ENCODE measurements around the gene CDC25B.

CDC25B gene

DNA sequence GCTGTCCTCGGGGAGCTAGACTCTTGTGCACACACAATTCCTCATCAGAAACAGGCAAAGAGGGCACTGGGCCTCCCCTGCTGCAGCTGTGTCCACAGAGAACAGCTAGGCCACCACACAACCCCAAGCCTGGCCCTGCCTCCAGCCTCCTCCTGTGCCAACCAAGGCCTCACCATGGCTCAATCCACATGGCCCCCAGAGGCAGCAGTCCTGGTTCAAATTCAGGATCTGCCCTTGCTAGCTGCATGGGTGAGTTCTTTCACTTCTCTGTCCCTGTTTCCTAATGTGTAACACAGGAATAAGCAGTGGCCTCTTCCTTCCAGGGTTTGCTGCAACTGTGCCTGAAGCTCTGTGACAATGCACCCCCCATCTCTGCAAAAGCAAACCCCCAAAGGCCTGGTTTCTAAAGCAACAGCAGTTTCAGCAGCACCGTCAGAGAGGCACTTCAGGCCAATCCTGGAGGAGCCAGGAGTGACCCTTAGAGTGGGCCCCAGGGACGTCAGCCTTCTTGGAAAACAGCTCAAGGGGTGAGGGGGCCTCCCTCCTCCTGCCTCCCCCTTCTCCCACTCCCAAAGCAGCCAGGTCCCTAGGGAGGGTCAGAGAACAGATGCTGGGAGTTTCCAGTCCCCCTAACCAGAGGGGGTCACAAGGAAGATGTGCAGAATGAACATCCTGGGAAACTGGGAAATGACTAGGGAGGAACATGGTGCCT, 30.8 kb upstream of the CDC25B start:
- no peak for DNase-seq

DNA sequence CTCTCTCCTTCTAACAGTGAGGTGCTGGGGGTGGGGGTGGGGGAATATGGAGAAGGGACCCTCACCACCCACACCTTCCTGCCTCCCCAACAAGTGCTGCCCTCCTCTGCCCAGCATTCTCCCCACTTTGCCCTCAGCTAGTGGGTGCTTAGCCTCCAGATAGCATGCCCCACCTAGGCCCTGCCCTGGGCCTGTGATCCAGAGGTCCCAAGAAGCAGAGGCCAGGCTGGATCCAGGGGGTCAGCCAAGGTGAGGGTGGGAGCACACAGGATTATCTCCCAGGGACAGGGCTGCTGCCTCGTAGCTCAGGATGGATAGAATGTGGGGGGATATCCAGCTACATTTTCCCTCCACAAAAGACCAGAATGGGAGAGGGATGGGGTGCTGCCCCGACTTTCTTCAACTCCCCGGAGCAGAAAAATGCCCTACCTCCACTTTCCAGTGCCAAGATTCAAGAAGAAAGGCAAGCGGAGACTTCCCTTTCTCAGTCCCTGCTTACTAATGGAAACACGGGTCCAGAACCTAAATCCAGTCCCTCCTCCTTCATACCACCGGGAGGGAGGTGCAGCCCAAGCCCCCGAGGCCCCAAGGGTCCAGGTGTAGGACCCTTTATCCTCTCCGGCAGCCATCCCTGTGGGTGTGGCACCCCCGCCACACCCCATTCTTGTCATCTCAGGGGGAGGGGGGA, 29.5 kb upstream of the CDC25B start:
- no peak for DNase-seq

DNA sequence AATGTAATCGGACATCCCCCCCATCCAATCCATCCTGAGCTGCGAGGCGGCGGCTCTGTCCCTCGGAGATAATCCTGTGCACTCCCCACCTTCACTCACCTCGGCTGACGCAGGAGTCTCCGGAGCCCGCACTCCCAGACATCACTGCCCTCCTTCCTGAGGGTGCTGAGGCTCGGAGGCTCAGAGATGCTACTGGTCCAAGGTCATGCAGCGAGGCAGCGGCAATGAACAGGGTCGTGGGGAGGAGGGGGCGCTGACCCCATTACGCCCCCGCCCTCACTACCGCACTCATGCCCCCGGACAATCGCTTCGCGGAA, 29.0 kb upstream of the CDC25B start:
- no peak for DNase-seq

DNA sequence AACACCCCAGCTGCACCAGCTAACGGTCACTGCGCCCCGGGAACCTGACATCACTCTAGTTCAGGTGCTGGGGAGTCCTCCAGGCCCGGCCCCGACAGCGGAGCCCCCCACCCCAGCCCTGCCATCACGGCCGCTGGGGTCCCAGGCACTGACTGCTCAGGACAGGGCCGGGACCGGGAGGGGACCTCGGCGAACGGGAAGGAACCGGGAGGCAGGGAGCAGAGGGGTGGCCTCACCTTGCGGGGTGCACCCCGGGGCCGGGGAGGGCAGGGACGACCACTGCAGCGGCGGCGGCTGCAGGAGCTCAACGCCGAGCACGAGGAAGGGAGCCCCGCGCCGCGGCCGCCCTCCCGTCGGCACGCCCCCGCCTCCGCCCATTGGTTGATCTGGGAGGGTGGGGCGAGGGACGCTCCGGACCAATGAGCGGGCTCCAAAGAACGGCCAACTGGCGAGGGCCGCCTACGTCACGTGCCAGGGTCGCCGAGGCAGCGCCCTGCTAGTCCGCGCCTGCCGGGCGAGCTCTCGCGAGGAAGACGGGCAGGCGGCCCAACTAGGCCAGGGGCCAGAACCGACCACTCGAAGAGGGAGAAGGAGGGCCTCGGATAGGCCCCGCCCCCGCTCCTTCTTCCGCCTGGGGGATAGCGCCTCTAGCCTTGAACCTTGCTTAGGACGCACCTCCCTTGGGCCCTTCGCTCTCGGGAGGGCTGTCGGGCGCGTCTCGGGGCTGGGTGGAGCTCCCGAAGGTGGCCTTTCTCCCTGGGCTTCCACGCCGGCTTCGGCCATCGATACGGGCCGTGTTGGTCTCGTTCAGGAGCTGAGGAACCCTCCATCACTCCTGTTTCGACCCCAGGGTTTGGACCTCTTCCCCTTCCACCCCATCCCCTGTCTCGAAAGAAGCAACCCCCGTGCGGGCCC, 28.4 kb upstream of the CDC25B start, which contains the start of gene ADISSP:
ADISSP (minus strand) TSS at position 327 of the 915 bp plus-strand sequence. CDS start 7,653 bp downstream, outside the sequence.
- peak; percentile 99 for DNase-seq

DNA sequence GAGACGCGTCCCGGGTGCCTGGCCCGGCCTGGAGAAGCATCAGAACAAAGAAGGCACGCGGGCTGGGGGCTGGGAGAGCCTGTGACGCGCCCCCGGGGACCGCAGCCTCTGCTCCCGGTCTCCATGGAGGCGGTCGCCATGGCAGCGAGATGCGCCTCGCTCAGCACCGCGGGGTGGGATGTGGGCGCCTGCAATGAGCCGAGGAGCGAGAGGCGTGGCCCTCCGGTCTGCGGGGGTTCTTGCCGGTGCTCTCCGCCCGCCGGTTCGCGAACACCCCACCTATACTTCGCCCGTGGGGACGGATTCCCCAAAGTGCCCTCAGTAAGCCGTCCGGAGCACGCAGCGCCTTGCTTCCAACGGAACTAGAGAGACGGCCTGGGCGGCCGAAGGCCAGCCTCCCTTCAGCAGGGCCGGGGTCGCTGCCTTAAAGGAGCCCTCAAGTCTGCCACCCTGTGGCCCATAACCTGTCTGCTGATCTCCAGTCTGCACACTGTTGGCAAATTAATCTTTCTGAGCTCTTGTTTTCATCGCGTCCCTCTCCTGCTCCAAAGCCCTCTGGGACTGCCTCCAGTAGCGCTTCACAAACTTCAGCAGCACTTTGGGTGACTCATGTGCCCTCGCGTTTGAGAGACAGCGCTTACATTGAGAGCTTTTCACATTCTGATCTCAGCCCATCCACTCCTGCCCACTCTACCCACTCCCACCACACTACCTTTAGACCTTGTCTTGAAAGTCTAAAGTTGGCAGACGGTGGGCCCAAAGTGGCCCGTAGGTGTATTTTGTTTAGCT, 27.6 kb upstream of the CDC25B start:
- DNase-seq, result peak; percentile 93

DNA sequence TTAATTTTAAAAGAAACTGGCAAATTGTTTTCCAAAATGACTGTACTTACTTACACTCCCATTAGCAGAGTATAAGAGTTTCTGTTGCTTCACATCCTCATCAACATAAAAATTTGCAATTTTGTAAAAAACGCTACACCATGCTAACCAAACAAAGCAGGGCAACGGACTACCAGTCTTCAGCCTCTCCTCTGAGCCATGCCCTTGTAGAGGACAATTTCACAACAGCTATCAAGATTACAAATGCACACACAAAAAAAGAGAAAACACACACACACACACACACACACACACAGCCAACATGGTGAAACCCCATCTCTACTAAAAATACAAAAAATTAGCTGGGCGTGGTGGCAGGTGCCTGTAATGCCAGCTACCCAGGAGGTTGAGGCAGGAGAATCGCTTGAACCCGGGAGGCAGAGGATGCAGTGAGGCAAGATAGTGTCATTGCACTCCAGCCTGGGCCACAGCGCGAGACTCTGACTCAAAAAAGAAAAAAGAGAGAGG, 24.5 kb upstream of the CDC25B start:
- DNase-seq, result no peak

DNA sequence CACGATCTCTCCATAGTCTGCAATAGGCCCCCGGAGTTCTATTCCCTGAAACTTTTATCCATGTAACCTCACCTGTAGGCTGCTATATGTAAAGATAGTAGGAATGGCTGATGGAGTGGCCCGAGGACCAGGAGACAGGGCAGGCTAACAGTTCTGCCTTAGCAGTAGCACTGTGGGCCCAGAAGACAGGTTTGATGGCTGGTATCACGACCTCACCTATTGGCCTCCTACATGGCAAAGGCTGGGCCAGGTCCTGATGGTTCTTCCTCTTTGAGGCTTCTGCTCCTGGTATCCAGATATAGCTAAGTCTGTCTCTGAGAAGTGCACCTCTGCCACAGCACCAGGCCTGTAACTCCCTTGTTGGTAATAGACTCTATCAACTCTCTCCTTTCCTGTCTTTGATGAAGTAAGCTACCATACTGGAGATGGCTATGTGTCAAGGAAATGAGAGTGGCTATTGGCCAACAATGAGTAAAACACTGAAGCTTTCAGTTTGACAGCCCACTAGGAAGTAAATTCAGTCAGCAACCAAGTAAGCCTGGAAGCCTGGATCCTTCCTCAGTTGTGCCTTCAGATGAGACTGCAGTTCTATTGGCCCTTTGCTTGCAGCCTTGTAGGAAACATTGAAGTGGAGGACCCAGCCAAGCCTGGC, 20.5 kb upstream of the CDC25B start:
- no peak for DNase-seq

DNA sequence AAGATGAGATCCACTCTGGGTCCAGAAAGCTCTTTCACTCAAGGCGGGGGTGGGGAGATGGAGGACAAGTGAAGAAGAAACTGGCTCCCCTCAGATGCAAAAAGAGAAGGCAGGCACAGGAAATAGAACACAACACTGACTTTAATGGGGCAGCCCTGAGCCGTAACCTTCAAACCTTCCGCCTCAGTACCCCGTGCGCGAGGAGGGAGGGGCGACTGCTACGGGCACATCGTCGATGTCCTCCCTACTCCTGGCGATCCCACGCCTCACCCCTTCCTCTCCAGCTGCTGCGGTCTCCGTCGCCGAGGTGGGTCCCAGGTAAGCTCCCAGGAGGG, 18.8 kb upstream of the CDC25B start:
- no peak for DNase-seq

DNA sequence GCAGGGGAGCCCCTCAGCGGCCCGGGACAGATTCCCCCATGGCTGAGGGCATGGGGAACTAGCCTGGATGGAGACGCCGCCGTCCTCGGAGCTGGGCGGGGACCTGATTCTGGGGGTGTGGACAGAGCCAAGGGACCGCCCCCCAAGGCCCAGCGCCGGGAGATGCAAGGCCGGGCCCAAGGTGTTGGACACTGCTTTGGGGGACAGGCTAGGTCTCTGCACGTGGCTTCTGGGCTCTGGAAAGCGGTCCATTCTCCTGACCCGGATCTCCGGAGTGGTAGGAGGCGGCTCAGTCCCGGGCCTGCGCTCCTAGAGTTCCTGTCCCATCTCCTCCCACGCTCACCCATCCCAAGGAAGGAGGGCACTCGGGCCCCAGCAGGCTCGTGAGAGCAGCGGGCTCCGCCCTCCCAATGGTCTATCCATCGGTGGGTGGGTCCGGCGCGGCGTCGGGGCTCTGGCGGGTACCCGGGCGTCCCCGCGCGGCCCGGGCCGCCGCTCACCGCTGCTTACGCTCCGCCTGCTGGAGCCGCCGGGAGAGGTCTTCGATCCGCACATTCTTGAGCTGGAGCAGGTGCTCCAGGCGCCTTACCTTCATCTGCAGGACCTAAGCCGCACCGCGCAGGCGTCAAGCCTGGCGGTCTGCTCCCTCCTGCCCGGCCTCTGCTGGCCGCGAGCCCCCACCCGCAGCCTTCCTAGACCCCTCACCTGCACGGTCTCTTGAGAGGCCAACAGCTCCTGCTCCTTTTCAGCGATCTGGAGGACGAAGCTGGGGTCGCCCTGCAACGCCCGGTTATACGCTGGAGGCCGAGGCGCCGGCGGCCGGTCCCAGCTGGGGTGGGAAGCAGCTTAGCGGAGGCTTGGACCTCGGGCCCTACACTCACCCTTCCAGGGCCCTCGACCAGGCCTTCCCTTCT, 18.1 kb upstream of the CDC25B start:
- peak; percentile 39 for DNase-seq

DNA sequence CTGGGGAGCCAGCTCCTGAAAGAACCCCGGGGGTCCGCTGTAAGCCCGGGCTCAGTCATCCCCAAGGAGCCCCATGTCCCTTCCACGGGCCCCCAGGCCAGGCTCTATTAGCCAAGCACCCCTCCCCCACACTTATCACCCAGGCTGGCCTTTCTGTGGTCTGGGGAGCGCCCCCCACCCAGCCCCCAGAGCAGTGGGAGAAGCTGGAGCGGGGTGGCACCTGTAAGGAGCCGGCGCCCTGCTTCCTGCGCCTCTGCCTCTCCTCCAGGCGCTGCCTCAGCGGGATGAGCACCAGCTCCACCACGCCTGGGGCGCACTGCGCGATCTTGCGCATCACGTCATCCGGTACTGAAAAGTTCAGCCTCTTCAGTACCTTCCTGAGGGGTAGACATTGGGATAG, 17.1 kb upstream of the CDC25B start:
- no peak for DNase-seq

DNA sequence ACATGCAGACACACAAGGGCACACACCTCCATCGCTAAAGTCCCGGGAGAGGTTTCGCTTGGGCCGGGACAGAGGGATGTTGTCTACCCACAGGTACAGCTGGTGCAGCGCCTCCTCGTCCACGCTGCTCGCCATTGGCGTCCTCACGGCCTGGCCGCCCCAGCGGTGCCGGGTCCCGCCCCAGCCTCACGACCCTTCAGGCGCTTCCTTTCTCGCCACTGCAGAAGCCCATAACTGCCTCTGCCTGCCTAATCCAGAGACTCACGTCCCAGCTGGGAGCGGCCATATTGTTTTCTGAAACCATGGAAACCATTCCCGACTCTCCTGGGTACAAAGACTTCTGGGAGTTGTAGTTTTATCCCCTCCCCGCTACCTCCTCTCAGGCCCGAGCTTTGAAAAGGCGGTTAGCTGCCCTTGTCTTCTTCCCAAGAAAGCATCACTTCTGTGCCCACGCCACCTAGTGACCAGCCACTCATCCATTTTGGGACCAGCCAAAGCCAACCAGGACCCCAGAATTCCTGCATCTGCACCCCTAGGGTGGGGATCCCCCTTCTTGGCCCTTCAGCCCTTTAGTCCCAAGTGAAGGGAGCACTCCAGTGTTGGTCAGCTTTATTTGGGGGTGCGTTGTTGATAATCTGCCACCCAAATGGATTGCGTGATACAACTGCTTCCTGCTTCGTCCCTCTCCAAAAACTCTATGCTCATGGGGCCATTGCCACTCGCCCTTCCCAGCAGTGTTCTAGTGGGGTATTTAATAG, 14.8 kb upstream of the CDC25B start, which contains the start of gene SPEF1:
SPEF1 (minus strand) TSS at position 296 of the 758 bp plus-strand sequence; CDS start at position 135, 161 bp downstream.
- DNase-seq, result peak; percentile 93

DNA sequence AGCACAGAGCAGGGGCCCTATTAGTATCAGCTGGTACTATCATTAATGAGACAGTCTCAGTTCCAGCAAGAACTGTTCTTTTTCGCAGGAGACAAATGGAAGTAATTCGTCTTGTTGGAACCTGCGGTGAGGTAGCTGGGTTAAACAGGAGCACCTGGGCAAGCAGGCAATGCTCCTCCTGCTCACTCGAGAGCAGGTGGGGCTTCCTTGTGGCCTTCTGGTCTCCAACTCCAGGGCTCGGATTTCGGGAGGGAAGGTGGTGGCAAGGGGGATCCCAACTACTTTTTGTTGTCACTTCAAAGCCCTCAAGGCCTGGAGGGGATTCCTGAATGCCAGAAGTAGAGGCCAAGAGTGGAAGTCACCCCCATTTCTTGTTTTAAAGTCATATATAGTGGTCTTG, 13.5 kb upstream of the CDC25B start:
- DNase-seq, result no peak

DNA sequence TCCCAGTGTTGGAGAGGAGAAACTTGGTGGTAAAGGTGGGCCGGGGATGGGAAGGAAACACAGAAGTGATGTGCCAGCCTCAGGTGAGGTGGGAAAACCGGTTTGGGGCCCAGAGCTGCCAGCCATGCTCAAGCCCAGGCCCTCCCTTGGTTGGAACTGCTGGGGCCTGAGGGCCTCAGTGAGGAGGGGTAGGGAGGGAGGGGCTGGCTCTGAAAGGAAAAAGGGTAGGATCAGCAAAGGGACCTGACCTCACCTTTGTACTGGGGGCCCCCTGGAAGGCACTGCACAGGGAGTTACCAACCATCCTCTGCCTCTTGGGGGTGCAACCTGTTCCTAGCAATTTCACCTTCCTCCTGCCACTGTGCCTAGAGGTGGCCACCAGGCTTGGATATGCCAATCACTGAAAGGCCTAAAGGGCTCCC, 13.0 kb upstream of the CDC25B start:
- no peak for DNase-seq

DNA sequence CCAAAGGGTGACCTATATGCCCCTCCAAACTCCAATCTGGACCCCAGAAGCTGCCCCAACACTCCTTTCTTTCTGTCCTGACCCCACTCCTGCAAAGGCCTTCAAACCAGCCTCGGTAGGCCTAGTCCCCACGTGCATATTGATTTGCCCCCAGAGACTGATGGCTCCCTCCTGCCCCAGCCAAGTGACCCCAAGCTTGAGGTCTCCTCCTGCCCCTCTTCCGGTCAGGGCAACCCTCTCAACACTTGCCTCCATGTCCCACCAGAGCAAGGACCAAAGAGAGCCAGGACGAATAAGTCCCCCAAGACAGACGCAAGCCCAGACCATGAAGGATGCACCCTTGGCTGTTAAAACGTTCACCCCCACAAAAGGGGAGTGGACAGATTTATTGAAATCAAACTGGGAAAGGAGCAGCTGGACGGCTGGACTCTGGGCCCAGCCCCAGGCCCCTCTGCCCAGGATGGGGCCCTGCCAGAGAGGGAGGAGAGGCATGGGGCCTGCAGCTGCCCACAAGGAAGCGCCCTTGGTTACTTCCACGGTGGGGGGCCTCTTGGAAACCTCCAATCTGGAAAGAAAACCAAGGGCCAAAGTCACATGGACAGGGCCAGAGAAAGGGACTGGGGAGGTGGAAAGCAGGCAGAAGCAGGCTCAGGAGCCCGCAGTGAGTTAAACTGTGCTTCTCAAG, 12.5 kb upstream of the CDC25B start:
- DNase-seq, result no peak

DNA sequence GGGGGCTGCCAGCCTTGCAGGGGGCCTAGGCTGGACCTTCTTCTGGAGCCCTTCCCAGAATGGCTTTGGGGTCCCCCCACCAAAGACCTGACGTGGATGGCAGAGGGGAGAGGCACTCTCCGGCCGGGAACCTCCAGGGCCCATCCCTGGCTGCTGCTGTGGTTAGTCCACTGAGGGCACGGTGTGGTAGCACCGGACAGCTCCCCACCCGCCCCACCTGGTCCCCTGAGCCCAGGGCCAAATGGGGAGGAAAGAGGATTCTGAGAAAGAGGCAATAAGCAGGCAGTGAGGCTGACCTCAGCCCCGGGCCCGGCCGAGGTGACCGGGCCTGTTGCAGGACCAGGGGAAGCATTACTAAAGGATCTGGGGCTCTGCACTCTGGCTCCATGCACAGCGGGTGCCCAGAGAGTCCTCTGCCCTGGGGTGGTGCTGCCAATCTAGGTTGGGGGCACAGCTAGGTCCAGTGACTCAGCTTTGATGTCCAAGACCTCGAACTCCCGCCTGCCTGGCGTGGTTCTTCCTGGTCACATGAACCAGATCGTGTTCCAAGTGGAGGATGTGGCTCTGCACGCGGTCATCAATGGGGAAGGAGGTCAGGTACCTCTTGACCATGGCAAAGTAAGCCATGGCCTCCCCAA, 11.8 kb upstream of the CDC25B start:
- no peak for DNase-seq

DNA sequence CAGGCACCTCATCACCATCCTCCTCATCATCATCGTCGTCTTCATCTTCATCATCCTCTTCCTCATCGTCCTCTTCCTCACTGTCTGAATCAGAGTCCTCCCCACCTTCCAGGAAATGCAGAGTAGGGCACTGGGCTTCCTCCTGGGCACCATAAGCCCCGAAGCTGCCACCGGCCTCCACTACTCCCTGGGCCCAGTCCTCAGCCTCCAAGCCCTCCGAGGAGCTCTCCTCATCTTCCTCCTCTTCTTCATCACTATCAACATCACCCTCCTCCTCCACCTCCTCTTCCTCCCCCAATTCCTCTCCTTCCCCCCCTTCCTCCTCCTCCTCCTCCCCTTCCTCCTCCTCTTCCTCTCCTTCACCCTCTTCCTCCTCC, 11.3 kb upstream of the CDC25B start:
- DNase-seq, result no peak

DNA sequence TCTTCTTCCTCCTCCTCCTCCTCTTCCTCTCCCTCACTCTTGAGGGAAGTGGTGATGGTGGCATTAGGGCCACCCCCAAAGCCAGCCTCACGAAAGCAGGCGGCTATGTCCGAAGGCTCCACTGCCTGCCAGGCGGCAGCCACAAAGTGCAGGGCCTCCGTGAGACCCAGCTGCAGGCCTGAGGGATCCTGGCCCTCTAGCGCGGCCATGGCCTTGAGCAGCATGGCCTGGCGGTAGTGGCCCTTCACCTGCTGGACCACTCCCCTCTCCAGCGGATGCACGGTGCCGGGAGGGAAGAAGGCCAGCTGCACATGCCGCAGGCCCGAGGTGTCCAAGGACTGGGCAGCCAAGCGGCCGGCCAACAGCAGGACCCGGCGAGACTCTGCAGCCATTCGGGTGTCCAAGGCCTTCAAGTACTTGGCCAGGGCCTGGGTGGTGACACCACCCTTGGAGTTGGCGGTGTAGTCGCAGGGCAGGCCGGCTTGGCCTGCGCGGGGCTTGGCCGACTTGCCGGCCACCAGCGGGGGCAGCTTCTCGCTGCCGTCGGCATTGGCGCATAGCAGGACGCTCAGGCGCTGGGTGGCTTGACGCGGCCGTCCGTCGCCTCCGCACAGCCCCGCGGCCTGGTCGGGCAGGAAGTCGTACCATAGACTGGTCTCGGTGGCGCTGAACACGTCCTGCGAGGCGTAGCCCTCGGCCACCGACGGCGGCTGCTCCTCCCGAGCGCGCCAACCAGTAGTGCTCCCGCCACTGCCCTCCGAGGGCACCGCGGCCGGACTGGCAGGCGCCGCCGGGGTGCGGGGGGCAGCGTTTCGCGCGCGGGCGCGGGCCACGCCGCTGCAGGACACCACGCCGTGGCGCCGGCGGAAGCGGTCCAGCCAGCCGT, 10.6 kb upstream of the CDC25B start:
- DNase-seq, result no peak

DNA sequence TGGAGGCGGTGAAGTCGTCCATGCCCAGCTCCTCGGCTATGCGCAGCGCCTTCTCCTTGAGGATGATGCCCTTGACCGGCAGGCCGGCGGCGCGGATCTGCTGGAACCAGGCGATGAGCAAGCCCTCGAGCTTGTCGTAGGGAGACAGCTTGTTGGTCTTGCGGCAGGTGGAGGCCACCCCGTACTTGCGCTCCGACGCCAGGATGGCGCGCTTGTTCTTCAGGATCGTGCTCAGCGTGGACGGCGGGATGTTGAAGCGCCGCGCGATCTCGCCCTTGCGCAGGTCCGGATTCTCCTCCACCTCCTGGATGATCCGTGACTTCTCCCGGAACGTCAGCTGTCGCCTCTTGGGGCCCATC, 10.0 kb upstream of the CDC25B start:
- peak; percentile 58 for DNase-seq
